Brain microvascular endothelial cell (primary cell): ENCODE measurements around the gene ENDOU.

Experiments
- DNase-seq: peaks from one replicate; pipeline ENCODE4 v3.0.0-alpha.2; 2020
- H3K27ac ChIP-seq: fragments of 250-450 bp; sonication (Bioruptor Pico); 2 replicates; pipeline ENCODE4 v1.5.1; 2020; ENCODE audit warnings: mild to moderate bottlenecking, moderate library complexity
- H3K27me3 ChIP-seq: fragments of 250-450 bp; sonication (Bioruptor Pico); replicated peaks from 2 replicates; pipeline ENCODE4 v1.5.1; 2020; ENCODE audit warnings: mild to moderate bottlenecking
- H3K36me3 ChIP-seq: fragments of 250-450 bp; sonication (Bioruptor Pico); replicated peaks from 2 replicates; pipeline ENCODE4 v1.5.1; 2020; ENCODE audit warnings: mild to moderate bottlenecking
- H3K4me3 ChIP-seq: 2 replicates; pipeline ENCODE4 v1.5.1; 2011; ENCODE audit warnings: low read depth, mild to moderate bottlenecking, control low read depth, low read length, moderate library complexity
- in situ Hi-C: cut with HindIII; loops from 2 replicates; pipeline ENCODE4 v1.10.0; 2017; ENCODE audit warnings: low sequenced_read_pairs, low pct_ligation_motif_present
- TF ChIP-seq, protein P1 (sequence below): IDR thresholded peaks from 2 replicates; pipeline ENCODE4 v1.5.1; 2011; ENCODE audit warnings: low read depth, mild to moderate bottlenecking, moderate library complexity, low read length, control low read depth, inconsistent platforms; ENCODE audit errors: missing control alignments

The ENDOU gene

DNA sequence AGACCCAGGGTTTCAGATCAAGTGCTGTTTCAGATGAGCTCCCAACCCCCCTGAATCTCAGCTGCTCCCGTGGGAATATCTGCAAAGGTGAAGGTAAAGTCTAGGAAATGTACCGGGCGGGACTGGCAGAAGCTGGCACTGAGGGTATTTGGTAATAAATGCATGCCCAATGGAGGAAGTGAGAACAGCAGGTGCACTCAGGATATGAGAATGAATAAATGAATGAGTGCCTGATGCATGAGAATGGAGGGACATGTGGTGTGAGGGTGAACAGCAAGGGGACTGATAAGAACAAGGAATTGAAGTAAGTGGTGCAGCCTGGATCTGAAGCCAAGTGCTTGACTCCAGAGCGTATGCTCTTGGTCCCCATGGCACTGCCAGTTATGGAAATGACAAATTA, 21.8 kb upstream of the ENDOU start:
- DNase-seq, result no peak
- TF ChIP-seq, protein P1, sequence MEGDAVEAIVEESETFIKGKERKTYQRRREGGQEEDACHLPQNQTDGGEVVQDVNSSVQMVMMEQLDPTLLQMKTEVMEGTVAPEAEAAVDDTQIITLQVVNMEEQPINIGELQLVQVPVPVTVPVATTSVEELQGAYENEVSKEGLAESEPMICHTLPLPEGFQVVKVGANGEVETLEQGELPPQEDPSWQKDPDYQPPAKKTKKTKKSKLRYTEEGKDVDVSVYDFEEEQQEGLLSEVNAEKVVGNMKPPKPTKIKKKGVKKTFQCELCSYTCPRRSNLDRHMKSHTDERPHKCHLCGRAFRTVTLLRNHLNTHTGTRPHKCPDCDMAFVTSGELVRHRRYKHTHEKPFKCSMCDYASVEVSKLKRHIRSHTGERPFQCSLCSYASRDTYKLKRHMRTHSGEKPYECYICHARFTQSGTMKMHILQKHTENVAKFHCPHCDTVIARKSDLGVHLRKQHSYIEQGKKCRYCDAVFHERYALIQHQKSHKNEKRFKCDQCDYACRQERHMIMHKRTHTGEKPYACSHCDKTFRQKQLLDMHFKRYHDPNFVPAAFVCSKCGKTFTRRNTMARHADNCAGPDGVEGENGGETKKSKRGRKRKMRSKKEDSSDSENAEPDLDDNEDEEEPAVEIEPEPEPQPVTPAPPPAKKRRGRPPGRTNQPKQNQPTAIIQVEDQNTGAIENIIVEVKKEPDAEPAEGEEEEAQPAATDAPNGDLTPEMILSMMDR, result no peak
- Histone ChIP-seq H3K27me3 (peaks cover 8% of the 10 kb centered on the region), H3K4me3 (no peak overlapping the region), H3K27ac (no peak overlapping the region), H3K36me3 (no peaks in the 10 kb centered on the region)
- in situ Hi-C loops, result no loop called here

DNA sequence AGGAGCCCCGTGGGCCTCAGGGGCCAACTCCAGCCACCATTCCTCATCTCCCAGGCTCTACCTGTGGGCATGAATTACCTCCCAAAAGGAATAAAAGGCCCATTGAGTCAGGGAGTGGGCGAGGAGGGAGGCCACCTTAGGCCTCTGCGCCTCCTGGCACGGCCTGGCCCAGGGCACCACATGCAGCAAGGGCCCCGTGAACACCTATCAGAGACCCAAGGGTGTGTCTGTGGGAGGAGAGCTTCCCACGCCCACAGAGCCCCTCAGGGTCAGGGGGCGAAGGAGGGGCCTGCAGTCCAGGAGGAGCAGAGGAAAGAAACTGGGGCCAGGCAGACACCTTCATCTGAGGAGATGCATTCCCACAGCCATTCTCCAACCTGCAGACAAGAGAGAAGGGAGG, 21.2 kb upstream of the ENDOU start:
- DNase-seq, result no peak
- Histone ChIP-seq H3K4me3 (no peak overlapping the region), H3K27ac (no peak overlapping the region), H3K36me3 (no peaks in the 10 kb centered on the region), H3K27me3 (peaks cover 8% of the 10 kb centered on the region)
- in situ Hi-C loops, result no loop called here
- TF ChIP-seq, protein P1, result no peak

DNA sequence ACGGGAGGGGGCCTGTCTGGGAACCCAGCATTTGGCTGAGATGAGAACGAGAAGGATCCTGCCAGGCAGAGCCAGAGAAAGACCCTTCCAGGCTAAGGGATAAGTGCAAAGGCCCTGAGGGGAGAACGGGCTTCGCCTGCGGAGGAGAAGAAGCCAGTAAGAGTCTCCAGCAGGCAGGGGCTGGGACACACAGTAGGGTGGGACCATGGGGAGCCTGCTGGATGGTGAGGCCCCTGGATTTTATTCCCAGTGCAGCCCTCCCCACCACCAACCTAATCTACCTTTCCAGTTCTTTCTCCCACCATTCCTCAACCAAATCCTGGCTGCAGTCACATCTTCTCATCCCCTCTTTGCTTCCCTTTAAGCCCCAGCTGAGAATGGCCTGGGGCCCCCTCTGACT, 20.8 kb upstream of the ENDOU start:
- H3K4me3 ChIP-seq, result no peak overlapping the region
- DNase-seq, result no peak
- TF ChIP-seq, protein P1, result no peak
- in situ Hi-C loops, result no loop called here
- no peak overlapping the region for H3K27ac ChIP-seq
- H3K36me3 ChIP-seq, result no peaks in the 10 kb centered on the region
- H3K27me3 ChIP-seq, result peaks cover 8% of the 10 kb centered on the region

DNA sequence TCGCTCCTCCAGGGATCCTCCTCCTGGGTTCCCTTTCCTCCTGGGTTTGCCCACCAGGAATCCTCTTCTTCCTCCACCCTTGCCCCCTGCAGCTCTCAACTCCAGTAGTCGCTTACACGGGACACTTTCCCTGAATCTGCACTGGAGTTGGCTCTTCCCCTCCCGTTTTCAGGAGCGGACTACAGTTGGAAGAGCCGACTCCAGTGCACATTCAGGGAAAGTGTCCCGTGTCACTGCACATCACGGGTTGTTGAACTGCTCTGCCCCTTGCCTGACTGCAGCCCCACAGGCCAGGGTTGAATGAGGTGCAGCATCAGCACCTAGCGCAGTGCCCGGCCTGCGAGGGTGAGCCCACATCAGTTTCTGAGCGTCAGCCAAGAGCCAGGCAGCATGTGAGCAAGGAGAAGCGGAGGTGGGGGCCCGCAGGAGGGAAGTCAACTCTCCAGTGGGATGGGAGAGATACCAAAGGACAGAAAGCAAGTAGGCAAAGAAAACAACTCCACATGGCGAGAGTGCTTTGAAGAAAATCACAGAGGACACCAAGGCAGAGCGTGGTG, 20.3 kb upstream of the ENDOU start:
- in situ Hi-C loops, result no loop called here
- H3K27me3 ChIP-seq, result peaks cover 8% of the 10 kb centered on the region
- H3K36me3 ChIP-seq, result no peaks in the 10 kb centered on the region

DNA sequence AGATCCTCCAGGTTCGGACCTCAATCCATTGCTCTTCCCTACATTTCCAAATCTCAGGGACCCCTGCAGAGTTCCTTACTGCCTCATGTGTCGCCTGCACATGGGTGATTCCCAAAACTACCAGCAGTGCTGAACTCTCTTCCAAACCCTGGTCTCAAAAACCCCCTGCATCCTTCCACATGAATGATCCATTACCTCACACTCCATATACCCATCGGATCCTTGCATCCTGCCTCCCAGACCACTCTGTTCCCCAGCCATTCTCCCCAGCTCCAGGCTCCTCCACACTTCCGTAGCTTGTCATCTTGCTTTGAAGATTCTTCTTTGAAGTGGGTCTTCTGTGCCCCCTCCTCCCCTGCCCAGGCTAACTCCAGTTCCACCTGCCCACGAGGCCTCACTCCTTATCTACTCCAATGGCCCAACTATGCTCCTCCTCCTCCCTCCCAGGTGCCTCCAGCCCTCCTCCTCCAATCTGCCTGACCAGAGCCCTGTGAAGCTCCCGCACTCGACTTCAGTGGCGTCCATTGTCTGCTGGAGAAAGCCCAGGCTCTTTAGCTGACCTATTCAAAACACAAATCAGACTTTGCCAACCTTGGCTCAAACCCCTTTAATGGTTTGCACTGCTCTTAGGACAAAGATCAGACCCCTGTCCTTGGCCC, 19.6 kb upstream of the ENDOU start:
- in situ Hi-C loops, result no loop called here
- Histone ChIP-seq H3K27me3 (peaks cover 8% of the 10 kb centered on the region), H3K36me3 (no peaks in the 10 kb centered on the region), H3K27ac (no peak overlapping the region), H3K4me3 (no peak overlapping the region)
- DNase-seq, result no peak
- TF ChIP-seq, protein P1, result no peak

More for the DNA sequence above, 20.3 kb upstream of the ENDOU start:
- Histone ChIP-seq H3K27ac (no peak overlapping the region), H3K4me3 (no peak overlapping the region)
- DNase-seq, result no peak
- TF ChIP-seq, protein P1, result no peak
